ENCODE data around the gene OR2AT4.
"Not testable (repeated sequence)": the region's sequence is repeated elsewhere in the genome, so short reads cannot be mapped to it uniquely, and the experiment has no call there.

DNA sequence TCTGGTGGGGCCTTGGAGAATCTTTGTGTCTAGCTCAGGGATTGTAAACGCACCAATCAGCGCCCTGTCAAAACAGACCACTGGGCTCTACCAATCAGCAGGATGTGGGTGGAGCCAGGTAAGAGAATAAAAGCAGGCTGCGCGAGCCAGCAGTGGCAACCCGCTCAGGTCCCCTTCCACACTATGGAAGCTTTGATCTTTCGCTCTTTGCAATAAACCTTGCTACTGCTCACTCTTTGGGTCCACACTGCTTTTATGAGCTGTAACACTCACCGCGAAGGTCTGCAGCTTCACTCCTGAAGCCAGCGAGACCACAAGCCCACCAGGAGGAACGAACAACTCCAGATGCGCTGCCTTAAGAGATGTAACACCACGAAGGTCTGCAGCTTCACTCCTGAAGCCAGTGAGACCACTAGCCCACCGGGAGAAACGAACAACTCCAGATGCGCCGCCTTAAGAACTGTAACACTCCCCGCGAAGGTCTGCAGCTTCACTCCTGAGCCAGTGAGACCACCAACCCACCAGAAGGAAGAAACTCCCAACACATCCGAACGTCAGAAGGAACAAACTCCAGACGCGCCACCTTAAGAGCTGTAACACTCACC, 2.3 kb upstream of the OR2AT4 start:
- not testable (repeated sequence) for TF ChIP-seq EZH2 (optimal IDR thresholded peaks at IDR 0.05; ENCODE audit: low read depth, low read length)
- TF ChIP-seq, protein P1, sequence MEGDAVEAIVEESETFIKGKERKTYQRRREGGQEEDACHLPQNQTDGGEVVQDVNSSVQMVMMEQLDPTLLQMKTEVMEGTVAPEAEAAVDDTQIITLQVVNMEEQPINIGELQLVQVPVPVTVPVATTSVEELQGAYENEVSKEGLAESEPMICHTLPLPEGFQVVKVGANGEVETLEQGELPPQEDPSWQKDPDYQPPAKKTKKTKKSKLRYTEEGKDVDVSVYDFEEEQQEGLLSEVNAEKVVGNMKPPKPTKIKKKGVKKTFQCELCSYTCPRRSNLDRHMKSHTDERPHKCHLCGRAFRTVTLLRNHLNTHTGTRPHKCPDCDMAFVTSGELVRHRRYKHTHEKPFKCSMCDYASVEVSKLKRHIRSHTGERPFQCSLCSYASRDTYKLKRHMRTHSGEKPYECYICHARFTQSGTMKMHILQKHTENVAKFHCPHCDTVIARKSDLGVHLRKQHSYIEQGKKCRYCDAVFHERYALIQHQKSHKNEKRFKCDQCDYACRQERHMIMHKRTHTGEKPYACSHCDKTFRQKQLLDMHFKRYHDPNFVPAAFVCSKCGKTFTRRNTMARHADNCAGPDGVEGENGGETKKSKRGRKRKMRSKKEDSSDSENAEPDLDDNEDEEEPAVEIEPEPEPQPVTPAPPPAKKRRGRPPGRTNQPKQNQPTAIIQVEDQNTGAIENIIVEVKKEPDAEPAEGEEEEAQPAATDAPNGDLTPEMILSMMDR (IDR thresholded peaks at IDR 0.05; ENCODE audit: low read length): not testable (repeated sequence)

Data from MM.1S (cell line).